GM04503 (cell line): ENCODE results near the gene GJC1.

Source experiments
- DNase-seq: peaks from one replicate; pipeline ENCODE4 v3.0.0-alpha.2; 2012; ENCODE audit warnings: low read depth

GJC1 gene

GRCh38 chr17:44829523-44830358 is at the start of gene GJC1:
GJC1 (minus strand) TSS chr17:44830287; CDS start chr17:44805817, 24,470 bp downstream.
- no peak for DNase-seq

DNA sequence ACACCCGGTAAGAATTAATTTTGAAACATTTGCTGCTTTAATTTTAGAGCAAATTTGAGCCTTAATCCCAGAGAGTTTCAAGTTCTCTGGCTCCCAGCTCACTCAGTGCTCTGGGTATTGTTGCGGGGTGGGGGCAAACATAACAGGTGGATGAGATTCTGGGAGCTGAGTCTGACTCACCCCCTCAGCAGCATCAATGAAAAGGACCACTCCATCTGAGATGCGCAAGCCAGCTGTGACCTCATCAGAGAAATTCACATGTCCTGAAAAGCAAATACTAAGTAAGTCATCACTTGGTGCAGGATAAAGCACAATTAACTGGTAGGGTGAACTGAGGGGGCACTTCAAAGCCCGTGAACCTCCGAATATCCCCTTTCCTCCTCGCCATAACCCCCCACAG is 49.3 kb upstream of the GJC1 start:
- DNase-seq = no peak

- DNase-seq = no peak
These were observed 48.6 kb upstream of the GJC1 start for GRCh38 chr17:44878627-44879221.

DNA sequence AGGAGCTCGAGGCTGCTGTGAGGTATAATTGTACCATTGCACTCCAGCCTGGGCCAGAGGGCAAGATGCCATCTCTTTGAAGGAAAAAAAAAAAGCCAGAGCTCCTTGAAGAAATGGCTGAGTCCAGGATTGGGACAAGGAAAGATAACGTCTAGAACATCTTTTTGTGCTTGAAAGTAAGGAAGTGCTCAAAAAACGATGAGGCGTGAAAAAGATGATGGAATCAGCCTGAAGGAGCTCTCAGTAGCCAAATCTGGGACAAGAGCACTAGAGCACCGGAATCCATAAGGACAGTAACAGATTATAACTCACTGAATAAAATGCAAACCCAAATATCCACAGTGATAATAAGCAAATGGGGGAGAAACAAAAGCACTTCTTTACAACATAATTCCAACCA is 47.0 kb upstream of the GJC1 start:
- no peak for DNase-seq

DNA sequence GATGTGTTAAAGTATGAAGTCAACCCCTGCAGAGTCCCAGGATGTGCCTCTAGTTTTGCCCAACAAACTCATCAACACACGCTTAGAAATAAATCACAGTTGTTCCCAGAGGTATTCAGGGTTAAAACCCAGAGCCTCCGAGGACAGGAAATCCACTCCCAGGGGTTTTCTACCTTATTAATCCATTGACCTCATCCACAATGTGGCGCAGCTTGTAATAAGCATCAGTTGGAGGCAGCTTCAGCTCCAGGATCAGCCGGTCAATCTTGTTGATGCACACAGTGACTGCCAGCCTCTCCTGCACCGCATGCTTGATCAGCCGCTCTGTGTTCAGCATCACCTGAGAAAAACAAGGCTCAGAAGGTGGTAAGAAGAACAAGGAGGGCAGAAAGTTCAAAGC is 45.7 kb upstream of the GJC1 start:
- DNase-seq = no peak

- no peak for DNase-seq
These were observed 42.2 kb upstream of the GJC1 start for GRCh38 chr17:44872131-44872768.

GRCh38 chr17:44871556-44871955 is 41.5 kb upstream of the GJC1 start:
- no peak for DNase-seq

- DNase-seq = no peak
These were observed 37.8 kb upstream of the GJC1 start for GRCh38 chr17:44867841-44868240.

- peak; percentile 47 for DNase-seq
These were observed 35.8 kb upstream of the GJC1 start for GRCh38 chr17:44865931-44866330.

GRCh38 chr17:44865231-44865660 is 35.2 kb upstream of the GJC1 start:
- no peak for DNase-seq

DNA sequence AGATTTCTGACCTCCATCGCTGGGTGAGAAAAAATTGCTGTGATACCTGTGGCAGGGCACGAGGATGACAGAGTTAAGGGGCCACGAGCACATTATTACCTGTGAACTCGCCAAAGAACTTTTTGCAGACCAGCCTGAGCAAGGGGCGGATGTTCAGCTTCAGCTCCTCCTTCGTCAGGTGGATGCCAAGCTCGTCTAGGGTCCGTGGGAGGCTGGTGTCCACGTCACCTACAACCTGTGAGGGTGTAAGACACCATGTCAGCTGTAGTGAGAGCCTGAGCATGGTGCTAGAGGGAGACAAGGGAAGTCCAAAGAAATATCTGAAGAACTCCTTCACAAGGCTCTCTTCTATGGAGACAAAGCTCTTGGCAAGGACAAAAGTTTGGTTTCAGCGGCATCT is 34.7 kb upstream of the GJC1 start:
- no peak for DNase-seq

DNA sequence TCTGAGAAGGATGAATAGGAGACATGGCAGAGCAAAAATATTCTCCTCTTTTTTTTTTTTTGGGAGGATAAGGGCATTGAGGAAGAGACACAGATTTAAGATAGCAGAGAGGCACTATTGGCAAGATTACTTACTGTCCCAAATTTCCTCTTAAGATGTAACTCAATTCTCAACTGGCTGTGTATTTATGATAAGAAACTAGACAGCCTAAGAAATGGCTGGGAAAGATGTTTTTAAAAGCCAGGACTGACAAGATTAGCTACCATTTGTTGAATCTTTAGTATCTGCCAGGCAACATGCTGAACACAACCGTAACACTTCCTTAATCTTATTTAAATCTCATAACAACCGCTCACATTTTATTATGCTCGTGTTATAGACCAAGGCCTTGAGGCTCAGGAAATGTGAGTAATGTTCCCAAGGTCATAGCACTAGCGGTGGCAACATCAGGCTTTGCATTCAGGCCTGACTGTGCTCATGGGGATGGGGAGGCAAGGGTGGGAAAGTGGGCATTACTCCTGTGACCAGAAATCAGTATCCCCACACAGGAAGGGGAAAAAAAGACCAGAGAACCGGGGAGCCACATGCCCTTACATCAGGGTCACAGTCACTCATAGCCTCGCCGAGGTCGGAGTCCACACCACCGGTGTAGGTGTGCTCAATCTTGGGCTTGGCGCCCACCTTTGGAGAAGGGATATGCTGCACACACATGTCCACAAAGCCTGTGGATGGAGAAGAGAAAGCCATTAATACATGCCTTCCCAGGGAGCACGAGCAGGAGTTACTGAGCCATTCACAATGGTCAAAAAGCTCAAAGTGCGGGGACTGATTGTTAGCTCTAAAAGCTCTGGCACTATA is 33.2 kb upstream of the GJC1 start:
- DNase-seq = no peak

DNA sequence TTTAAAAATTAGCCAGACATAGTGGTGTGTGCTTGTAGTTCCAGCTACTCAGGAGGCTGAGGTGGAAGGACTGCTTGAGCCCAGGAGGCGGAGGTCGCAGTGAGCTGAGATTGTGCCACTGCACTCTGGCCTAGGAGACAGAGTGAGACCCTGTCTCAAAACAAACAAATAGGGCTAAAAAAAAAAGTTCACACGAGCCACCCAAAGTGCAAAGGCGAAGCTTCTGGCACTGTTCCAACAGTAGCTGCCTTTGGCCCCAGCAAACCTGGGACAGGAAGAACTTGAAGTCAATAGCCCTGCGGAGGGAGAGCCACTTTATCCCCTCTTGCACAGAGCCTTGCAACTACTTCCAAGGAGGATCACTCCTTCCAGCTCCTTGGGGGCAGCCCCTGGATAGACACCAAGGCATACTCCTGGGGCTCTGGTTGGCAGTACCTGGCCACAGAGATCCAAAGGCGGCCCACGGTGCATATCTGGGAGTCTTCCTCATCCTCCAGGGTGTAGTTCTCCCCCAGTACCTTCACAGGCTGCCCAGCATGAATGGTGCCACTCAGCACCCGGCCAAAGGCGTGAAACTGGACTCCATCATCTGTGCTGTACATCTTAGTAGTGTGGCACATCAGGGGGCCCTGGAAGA is 32.3 kb upstream of the GJC1 start:
- DNase-seq = no peak

GRCh38 chr17:44859701-44860100 is 29.6 kb upstream of the GJC1 start:
- DNase-seq = no peak

- no peak for DNase-seq
These were observed 24.1 kb upstream of the GJC1 start for GRCh38 chr17:44854192-44854591.

DNA sequence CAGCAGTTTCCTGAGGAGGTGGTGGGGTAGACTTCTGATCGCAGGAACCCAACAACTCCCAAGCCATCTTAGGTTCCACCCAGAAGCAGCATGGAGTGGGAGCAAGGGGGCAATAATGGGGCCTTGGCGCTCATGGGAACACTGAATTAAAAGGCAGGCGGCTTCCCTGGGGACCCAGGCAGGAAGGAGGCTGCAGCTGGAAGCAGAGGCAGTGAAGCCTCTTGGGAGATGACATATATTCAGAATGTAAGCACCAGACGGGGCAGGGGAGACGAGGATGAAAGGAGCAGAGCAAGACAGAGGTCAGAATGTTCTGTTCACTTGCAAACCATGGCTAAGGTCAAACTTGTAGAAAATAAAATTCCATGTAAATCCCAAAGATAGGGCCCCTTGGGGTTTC is 20.5 kb upstream of the GJC1 start:
- no peak for DNase-seq

- no peak for DNase-seq
These were observed 19.9 kb upstream of the GJC1 start for GRCh38 chr17:44850025-44850424.

GRCh38 chr17:44848961-44849489 is 18.9 kb upstream of the GJC1 start:
- DNase-seq = no peak

DNA sequence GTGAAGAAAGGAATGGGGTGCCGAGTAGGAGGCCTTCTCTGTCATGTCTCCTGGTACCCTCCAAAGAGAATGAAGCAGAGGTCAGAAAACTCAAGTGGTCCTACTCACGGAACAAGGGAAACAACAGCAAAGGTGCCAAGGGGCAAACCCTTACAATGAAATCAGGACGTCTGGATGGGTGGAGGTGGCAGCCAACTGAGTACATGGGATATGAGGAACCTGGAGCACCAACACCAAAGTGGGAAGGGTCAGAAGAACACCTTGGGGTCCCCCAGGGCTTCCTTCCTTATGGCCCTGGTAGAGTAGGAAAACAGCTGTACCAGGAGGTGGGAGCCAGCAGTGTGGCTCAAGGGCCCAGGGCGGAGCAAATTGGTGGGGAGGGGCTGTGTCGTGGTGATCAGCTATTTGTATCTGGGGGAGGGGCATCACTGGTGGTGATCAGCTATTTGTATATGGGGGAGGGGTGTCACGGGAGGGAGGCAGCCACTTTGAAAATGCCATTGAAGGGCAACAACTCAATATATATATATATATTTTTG is 18.2 kb upstream of the GJC1 start:
- no peak for DNase-seq

- no peak for DNase-seq
These were observed 17.5 kb upstream of the GJC1 start, which contains the start of gene HIGD1B for GRCh38 chr17:44847586-44847985. HIGD1B (plus strand) TSS chr17:44847883; CDS start chr17:44848153, 270 bp downstream.

- no peak for DNase-seq
These were observed 16.1 kb upstream of the GJC1 start for GRCh38 chr17:44846206-44846605.
